DND-41 (cell line): ENCODE measurements around the gene RPS6KA1.

Experiments
- CTCF ChIP-seq: IDR thresholded peaks from 2 replicates; pipeline ENCODE4 v1.5.1; 2012; ENCODE audit warnings: borderline replicate concordance, low read length, moderate library complexity, mild to moderate bottlenecking; ENCODE audit not compliant: poor library complexity, severe bottlenecking; ENCODE audit errors: extremely low read depth
- EZH2 ChIP-seq: IDR thresholded peaks from 3 replicates; pipeline ENCODE4 v1.6.1; 2012; ENCODE audit warnings: borderline replicate concordance, low read depth, mild to moderate bottlenecking, moderate library complexity, low read length, inconsistent platforms; ENCODE audit not compliant: severe bottlenecking

GRCh38 chr1:26546819-26547218 lies 17.3 kb downstream of the RPS6KA1 start:
- no peak for TF ChIP-seq EZH2
- no peak for TF ChIP-seq CTCF
